NCI-H748 treated with DMSO at 0.1 percent for 48 hours (cell line): ENCODE results near the gene SMPD3.

Experiments used
- DNase-seq: peaks from one replicate; lab custom pipeline; 2025; lab: John Stamatoyannopoulos, UW

SMPD3 gene

DNA sequence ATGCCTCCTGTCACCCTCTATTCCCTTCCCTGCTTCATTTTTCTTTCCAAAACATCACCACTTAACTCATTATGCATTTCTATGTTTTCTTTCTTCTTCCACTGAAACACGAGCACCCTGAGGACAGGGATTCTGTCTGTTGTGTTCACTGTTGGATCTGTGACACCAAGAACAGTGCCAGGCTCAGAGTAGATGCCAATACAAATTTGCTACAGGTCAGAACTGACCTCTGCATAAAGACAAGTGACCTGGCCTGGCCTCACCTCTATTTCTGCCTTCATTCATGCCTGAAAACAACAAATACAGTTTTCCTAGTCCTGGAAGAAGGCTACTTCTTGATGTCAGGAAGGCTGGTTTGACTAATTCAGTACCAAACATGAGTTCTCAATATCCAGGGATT lies 45.1 kb downstream of the SMPD3 start:
- DNase-seq: no peak

DNA sequence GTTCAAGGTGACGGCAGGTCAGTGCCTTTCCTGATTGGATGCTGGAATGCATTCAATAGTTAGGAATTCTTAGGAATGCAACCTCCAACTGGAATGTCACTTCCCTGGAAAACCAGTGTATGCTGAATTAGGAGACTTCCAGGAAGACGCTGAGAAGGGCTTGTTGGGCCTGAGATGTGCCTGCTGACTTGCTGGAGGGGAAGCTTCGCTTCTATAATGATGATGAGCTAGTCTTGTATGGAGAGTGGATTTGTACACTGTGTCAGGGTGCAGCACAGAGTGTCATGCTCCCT lies 45.6 kb downstream of the SMPD3 start:
- DNase-seq: no peak

DNA sequence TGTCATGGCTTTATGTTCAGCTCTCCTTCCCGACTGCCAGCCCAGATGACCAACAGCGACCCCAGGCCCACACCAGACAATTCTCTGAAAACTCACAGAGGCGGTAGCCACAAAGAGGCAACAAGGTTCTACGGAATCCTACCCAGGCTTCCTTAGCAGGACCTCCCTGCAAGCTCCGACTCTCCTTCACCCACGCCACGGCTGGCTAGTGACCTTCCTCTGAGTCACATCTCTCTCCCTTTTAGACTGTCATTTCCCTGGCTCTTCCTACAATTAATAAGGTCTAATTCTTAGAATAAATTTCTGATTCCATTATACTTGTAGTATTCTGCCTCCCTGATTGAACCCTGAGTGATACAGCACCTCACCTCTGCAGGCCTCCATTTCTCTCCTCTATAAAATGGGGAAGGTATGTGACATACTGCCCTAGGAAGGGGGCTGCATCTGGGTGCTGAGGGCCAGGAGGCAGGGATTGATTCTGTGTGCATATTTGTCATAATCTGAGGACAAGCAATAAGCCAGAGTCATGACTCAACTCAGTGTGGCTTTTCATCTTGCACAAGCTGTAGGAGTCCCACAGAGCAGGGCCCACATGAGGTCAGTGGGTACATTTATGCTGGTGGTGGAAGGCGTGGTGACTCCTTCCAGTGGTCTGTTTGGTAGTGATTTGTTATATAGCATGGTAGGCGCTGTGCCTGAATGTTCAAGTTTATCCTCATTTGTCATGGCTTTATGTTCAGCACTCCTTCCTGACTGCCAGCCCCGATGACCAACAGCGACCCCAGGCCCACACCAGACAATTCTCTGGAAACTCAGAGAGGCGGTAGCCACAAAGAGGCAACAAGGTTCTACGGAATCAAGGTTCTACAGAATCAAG lies 46.2 kb downstream of the SMPD3 start:
- DNase-seq: no peak

DNA sequence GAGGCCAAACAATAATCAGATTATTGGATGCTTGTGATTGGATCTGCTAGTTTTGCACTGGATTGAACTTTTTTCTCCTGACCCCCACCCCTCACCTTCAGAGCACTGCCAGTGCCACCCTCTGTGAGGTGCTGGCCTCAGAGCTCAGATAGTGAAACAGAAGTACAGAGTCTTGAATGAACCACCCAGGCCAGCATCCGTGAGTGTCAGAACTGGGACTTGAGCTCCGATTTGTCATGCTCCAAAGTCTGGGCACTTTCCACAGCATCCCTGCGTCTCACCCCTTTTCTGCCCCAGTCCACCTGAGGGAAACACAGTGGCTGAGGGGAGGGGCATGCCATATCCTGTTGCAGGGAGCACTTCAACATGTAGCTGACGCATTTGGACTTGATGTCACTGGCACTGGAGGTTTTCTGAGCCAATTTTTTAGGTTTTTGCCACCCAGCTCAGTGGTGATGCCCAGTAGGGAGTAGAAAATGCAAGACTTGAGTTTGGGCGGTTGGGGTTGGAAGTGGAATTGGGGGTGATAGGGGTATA lies 47.3 kb downstream of the SMPD3 start:
- DNase-seq: no peak

DNA sequence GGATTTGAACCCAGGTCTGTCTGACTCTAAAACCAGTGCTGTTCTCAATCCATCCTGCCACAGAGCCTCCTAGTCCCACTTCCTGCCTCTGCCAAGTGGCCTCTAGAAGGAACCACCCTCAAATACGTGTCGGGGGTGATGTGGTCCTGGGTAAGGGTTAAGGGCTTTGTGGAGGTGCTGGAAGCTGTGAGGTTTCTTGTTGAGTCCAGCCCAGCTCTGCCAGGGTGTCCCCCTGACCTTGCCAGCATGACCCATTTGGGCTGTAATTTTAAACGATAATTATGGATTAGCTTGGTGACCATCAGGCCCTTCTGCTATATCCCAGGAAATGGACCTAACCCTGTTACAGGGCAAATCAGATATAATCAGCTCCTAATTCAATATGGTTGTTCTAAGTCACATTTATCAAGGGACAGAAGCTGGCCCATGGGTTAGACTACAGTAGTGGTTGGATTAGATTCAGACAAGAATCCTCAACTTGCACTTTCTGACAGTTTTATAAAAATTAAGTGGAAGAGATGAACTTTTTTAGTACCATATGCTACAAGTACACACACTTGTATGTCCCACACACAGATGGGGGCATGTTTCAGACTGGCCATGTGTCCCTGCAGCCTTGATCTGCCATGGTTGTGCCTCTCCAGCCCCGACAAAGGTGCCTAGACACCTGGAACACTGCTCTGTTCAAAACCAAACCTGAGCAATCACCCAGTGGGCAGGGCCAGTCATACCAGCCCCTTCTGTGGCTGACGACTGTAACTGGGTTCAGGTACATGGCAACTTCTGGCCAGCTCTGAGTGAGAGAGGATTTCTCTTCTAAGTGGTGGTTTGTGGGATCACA lies 48.0 kb downstream of the SMPD3 start:
- DNase-seq: no peak

DNA sequence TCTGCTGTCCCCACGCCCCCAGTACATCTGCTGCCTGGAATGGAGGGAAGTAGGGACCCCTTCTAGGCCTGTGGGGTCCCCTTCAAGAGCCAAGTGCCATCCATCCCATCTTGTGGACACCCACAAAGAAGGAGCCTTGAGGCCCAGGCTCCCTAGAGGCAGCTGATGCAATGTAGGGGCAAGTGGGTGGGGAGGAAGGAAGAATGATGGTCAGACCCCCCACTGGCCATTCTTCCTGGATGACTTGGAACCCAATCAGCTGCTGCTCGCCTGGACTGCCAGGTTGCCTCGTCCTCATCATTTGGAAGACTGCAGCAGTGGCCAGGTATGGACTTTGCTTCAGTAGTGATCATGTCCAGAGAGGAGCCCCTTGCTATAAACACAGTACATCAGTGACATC lies 48.9 kb downstream of the SMPD3 start:
- no peak for DNase-seq

DNA sequence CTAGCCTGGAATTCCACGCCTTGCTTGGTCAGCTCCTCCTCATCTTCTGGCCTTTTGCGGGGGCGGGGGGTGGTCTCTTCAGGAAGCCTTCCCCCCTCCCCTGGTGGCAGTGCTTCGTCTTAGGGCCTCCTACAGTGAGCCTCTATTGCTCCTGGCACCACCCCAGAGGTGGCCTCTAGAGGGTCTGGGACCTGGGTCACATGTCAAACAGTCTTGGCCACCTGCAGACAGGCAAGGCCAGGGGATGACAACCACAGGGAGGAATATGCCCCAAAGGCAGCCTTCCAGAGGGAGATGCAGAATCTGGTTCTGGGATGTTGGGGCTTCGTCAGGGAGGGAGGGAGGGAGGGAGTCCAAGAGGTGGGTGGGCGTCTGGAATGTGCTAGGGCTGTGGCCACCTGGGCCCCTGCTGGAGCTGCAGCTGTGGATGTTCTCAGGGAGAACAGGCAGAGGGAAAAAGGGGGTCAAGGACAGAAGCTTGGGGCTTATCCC lies 50.6 kb downstream of the SMPD3 start:
- no peak for DNase-seq

DNA sequence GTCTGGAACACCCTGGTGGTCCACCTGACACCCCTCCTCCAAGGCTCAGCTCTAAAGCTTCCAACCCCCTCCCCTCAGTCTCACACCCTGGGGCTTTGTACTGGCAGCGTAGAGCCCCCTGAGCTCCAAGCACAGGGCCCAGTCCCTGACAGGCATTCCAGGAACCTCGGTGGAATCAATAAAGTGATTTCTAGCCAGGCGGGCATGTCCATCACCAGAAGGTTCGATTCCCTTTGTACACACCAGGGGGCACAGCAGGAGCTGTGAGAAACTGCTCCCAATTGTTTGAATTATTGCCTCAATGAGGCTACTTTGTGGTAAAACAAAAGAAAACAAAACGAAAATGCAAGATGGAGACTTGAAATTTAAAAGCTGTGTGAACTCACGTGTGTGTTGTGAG lies 51.8 kb downstream of the SMPD3 start:
- DNase-seq: no peak

DNA sequence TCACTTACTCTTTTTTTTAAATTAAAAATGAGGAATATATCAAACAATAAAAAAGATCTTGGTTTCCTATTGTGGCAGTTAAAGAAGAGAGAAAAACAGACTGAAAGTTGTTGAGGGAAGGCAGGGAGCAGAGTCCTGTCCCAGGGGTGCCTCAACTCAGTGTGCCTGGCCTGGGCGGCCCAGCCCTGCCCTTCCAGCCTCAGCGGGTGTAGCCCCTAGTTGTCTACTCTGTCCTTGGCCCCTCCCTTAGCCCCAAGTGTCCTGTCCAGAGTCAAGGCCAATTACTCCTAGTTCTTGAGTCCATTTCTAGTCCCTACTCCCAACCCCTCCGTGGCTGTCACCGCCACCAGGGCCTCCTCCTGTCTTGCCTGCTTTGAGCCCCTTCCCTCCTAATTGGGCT lies 52.5 kb downstream of the SMPD3 start:
- no peak for DNase-seq

DNA sequence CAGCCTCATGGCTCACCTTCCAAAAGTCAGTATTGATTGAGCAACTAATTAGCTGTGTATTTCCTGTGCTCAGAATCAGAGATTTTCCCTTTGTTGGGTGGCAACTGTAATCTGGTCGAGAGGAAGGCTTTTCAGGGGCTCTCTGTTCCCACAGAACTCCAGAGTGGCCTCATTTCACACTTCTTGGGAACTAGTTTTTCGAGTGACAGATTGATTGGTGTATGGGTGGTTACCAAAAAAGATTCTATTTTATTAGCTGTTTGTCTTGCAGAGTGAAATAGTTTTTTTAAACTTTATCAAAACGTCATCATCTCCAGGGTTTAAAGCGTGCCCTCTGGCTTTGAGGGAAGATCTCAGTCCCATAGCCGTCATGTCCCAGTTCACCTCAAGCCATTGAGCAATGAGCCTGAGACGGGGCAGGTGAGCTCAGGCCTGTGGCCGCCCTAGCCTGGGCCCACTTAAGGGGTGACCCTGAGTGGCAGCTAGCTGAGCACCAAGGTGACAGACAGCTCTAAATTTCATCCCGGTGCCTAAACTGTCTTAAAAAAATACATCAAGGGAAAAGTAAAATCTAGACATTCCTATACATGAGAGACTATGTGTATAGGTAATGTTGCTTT lies 53.0 kb downstream of the SMPD3 start:
- no peak for DNase-seq

DNA sequence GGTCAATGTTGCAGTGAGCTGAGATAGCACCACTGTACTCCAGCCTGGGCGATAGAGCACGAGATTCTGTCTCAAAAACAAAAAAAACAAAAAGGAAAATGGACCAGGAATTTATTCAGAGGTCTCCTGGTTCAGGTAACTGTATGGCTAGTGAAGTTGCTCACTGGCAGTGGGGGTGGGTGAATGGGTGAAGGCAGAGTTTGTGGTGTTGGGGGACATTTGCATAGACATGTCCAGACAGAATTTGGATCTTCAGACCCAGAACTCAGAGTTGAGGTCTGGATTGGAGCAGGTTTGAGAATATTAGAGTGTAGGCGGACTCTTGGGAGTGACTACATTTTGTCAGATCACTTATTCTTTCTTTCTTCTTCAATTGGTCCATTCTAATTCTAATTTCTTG lies 55.0 kb downstream of the SMPD3 start:
- DNase-seq: no peak

DNA sequence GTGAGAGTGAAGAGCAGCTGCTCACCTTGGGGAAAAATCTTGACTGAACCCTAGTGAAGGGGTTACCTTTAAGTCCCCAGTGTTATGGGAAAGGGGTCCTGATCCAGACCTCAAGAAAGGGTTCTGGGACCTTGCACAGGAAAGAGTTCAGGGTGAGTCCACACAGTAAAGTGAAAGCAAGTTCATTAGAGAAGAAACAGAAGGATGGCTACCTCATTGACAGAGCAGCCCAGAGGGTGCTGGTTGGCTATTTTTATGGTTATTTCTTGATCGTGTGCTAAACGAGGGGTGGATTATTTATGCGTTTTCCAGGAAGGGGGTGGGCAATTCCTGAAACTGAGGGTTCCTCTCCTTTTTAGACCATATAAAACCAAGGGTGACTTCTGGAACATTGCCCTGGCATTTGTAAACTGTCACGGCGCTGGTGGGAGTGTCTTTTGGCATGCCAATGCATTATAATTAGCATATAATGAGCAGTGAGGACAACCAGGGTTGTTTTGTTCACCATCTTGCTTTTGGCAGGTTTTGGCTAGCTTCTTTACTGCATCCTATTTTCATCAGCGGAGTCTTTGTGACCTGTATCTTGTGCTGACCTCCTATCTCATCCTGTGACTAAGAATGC lies 58.4 kb downstream of the SMPD3 start:
- no peak for DNase-seq

DNA sequence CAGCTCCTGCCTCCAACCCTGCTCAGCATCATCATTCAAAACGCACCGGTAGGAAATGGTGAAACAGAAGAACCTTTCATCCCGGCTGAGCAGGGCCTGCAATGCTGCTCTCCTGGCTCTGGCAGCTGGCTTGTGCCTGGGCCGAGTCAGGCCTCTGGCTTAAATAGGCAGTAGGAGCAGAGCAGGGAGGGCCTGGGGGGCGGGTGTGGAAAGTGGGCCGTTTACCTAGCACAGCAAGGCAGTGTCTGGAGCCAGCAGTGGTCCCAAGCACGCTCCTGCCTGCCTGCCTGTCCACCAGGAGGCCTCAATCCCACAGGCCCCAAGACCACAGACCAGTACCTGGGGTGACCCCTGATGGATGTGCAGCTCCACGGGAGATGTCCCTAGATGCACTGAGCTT lies 59.3 kb downstream of the SMPD3 start:
- DNase-seq: no peak

DNA sequence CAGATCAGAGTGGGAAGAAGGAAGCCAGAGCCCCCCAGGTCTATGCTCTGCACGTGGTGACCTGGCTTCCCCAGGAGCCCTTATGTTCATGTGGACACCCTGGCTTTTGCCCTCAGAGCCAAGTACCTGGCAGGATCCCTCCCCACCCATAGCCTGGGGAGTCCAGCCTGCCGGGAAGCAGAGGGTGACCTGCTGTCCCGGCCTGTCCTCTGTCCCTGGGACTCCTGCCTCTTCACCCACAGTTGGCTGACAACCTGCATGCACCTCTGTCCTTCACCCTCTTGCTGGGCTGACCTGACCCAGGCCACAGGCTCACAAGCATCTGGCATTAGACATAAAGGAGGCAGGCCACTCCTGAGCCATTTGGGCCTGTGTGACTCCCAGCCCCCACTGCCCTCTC lies 60.2 kb downstream of the SMPD3 start:
- no peak for DNase-seq

DNA sequence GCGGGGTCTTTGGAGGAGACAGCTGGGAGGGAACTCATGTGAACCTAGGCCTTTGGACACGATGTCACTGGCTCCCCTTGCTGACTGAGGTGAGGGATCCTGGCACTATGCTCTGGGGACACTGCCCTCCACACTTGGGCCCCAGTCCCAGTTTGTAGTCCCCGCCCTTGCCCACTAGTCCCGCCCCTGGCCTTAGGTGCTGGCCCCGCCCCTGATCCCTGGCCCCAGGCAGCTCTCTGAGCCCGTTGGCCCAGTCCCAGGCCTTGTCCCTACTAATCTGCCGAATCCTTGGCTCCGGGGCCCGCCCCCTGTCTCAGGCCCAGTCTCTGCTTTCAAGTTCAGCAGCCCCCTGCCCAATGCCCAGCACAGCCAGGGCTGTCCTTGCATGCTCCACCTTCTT lies 61.0 kb downstream of the SMPD3 start:
- DNase-seq: no peak

DNA sequence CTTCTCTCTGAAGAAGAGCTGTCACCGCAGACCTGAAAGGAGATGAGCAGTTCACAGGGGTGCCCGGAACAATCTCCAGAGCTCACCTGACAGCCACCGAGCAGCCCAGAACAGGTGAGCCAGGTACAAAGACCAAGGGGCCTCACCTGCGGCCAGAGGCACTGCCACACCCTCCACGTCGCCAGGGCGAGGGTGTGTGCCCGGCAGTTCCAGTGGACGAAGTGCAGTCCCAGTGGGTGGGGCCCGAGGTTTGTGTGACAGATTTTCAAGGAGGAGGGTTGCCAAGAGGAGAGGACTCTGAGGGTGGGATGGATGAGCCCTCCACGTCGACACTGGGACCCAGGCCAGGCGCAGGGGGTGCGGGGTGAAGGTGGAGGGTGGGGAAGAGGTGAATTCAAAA lies 61.7 kb downstream of the SMPD3 start:
- no peak for DNase-seq

DNA sequence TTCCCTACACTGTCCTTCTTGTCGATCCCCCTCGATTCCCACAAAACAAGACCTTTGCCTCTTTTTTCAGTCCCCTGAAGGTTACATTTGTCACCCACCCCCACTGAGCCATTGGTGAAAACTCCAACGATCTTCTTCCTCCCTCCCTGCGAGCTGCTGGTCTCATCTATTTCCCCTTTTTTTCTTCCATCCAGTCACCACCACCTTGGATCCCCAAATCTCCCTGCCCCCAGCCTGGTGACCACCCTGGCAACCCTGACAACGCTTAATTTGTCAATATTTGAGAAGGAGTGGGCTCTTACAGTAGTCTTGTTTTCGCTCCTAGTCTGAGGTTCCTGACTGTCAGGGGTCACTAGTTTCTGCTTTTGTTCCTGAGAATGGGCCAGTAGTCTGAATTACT lies 62.9 kb downstream of the SMPD3 start:
- no peak for DNase-seq

DNA sequence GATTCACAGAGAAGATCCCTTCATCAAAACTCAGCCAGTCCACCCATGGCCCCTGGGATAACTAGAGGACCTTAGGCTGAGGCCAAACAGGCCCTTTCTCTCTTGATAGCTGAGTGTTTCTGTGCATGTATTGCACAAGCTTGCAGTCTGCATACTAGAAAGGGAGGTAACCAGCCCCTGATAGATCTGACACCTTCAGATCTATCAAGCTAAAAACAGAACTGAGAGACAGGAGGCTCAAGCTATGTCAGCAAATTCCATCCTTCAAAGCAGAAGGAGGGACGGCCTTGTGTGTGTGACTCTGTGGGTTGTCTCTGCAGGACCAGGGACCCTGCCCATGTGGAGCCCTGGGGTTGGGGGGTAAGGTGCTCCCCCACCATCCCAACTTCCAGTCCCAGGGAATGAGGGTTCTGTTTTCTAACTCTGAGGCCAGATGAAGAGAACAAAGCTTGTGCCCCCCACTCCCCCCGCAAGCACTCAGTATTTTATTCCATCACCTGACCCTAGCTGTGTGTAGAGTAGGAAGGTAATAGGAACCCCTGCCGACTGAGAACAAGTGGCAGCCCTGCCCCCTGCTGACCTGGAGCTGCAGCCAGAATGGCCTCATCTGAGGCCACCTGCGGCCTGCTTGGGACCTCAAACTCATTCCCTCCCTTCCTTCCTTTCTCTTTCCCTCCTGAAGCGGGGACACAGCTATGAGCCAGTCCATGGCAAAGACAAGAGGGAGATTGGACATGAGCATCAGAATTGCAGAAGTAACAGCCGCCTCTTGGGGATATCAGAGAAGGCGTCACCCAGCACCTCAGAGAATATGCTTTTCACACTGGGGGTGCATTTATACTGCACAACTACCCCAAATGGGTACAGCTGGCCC lies 63.8 kb downstream of the SMPD3 start:
- no peak for DNase-seq

DNA sequence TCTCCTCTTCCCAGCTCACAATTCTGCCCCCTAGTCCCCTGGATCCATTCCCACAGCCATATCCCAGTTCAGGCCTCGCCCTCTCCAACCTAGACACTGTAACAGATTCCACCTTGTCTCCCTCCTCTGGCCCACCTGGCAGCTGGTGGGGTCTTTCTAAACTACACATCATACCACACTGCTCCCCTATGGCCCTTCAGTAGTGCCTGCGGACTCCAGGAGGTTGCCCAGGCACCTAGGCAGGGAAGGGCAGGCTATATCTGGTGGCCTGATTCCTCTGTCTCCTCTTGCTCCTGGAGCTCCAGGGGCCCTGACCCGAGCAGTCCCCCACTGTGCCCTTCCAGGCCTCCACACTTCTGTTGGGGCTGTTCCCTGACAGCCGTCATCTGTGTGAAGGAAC lies 64.5 kb downstream of the SMPD3 start:
- DNase-seq: no peak

DNA sequence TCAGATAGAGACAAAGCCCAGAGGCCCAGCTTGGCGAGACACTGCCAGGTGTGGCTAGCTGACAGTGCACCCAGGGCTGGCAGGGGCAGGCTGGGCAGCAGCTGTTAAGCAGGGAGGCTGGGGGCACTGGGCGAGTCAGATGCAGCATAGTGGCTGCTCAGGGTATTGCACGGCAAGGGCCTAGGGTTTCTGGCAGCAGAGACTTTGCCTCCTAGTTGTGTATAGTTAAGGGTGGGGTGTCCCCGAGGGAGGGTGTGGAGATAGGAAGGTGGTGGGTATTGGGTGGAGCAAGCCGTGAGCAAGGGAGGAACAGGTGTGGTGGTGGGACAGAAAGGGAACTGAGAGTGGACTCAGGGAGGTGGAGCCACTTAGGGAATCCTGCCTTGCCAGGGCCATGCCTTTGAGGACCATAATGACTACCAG lies 66.0 kb downstream of the SMPD3 start:
- no peak for DNase-seq

DNA sequence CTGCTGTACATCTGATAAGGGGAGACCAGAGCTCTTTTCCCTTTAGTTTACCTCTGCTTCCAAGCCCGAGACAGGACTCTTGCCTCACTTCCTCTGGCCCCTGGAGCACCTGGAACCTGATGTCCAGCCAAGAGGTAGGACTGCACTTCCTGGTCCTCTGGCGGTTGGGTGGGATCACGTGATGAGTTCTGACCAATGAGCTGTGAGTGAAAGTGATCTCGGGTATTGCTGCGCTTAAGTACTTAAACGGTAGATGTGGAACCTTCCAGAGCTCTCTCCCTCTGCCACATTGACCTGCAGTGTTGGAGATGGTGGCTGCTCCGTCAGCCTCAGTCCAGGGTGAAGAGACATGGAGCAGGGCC lies 67.0 kb downstream of the SMPD3 start:
- no peak for DNase-seq
